22Rv1 (cell line): ENCODE measurements around the gene TMEM45B.

Source experiments
- H3K27ac ChIP-seq: fragments of 450-650 bp; 2 replicates; pipeline ENCODE4 v1.5.1; 2017
- CTCF ChIP-seq: fragments of 450-650 bp; IDR thresholded peaks from 2 replicates; pipeline ENCODE4 v1.5.1; 2017; ENCODE audit warnings: mild to moderate bottlenecking
- ZFX ChIP-seq: fragments of 450-650 bp; IDR thresholded peaks from 2 replicates; pipeline ENCODE4 v1.6.1; 2017; ENCODE audit warnings: antibody characterized with exemption, borderline replicate concordance

The TMEM45B gene

DNA sequence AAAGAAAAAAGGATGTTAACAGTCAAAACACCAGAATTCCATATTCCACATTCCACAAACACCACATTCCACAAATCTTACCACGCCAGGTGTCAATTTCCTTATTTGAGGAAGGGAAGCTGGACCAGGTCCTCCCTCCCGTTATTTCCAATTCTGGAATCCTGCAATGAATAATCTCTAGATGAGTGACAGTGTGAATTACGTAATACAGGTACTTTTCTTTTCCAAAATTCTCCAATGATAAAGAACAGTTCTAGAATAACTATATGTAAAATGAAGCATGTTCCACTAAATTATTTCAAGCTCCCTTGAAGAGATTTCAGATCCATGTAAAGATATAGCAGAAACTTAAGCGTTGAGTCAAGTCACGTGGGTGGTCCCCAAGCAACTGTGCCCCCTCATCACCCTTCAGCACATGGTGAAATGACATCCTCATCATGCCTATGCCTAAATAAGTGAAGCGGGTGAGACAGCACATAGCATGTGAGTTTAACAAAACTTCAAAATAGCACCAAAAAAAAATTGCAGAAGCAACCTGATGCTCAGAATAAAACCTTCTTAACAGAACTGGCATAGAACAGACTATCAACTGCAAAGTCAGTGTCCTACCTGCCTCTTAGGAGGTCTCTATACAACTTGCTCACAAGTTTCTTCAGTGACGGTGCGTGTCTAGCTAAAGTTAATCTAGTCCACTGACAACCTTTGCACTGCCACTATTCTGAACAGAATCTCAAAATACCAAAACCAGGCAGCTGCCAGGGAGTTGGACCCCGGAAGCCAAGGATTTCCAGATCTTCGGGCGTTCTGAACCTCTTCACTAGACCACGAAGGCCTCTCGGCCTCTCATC, 78.9 kb downstream of the TMEM45B start:
- peak overlapping the region; percentile 61 for H3K27ac ChIP-seq
- TF ChIP-seq CTCF (no peak), ZFX (no peak)

GRCh38 chr11:129895126-129896041, 79.7 kb downstream of the TMEM45B start, which contains the start of gene NFRKB:
NFRKB (minus strand) TSS chr11:129895578; CDS start chr11:129892849, 2,729 bp downstream.
- peak; percentile 31; the same call in 1 of the 2 replicates for TF ChIP-seq CTCF
- no peak for TF ChIP-seq ZFX
- H3K27ac ChIP-seq, result peak within 1 kb of the TSS; percentile 61

- peak overlapping the region; percentile 61 for H3K27ac ChIP-seq
- no peak for TF ChIP-seq ZFX
- TF ChIP-seq CTCF, result no peak
These were observed 80.4 kb downstream of the TMEM45B start for GRCh38 chr11:129896062-129896461.

DNA sequence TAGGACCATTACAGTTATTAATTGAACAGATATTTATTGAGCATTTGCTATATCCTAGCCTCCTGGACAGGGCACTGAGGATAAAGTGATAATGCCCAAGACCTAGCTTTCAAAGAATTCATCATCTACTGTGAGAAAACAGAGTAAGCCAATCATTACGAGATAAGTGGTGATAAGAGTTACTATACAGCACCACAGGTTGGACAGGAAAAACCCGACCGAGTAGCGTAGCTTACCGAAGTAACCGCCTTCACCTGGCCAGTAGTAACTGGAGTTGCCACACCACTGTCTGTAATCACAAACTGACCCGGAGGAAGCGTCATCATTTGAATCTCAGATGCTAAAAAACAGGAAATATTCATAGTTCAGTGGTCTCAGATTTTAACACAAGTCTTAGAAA, 89.8 kb downstream of the TMEM45B start:
- no peak overlapping the region for H3K27ac ChIP-seq
- no peak for TF ChIP-seq ZFX
- no peak for TF ChIP-seq CTCF
